Transverse colon (tissue), 4 donors: ENCODE measurements around the gene UBL4A. TPM values are rescaled to one million over a fixed set of nuclear protein-coding genes. Genes with fewer than 3 reads are reported as not detected.

Source experiments
- DNase-seq: peaks from one replicate; pipeline ENCODE4 v3.0.0-alpha.2; 2019
- H3K27ac ChIP-seq, 4 donors: fragments of 200-600 bp; sonication (generic); 2 replicates each; pipeline ENCODE4 v1.5.1; 2016 to 2018; ENCODE audit warnings: inconsistent platforms in 4 of 4
- H3K27me3 ChIP-seq: fragments of 200-600 bp; sonication (generic); 2 replicates; pipeline ENCODE4 v1.5.1; 2017; ENCODE audit warnings: inconsistent platforms
- H3K36me3 ChIP-seq, 4 donors: fragments of 200-600 bp; sonication (generic); 2 replicates each; pipeline ENCODE4 v1.5.1; 2017 to 2019; ENCODE audit warnings: inconsistent platforms in 4 of 4
- H3K4me1 ChIP-seq, 4 donors: fragments of 200-600 bp; sonication (generic); 2 replicates each; pipeline ENCODE4 v1.5.1; 2017 to 2020; ENCODE audit warnings: inconsistent platforms in 4 of 4
- H3K4me3 ChIP-seq, 4 donors: fragments of 200-600 bp; sonication (generic); 1 replicate in 1 of 4; 2 replicates in 3 of 4; pipeline versions ENCODE4 v1.5.1 to v1.6.1; 2017 to 2019; ENCODE audit warnings: inconsistent platforms in 4 of 4
- H3K9me3 ChIP-seq, 2 donors: fragments of 200-600 bp; sonication (generic); 2 replicates each; pipeline ENCODE4 v1.5.1; 2017 to 2019; ENCODE audit warnings: inconsistent platforms in 2 of 2
- EP300 ChIP-seq: sonication (generic); formaldehyde crosslinking; IDR thresholded peaks from one replicate; pipeline ENCODE4 v1.6.1; 2017; ENCODE audit warnings: antibody characterized with exemption, low read depth
- POLR2A ChIP-seq: fragments of 450-650 bp; IDR thresholded peaks from one replicate; pipeline ENCODE4 v1.6.1; 2016; ENCODE audit warnings: antibody characterized with exemption, mild to moderate bottlenecking, moderate library complexity
- POLR2AphosphoS5 ChIP-seq, 3 donors: sonication (generic); formaldehyde crosslinking; IDR thresholded peaks; one replicate each; pipeline ENCODE4 v1.6.1; 2016; ENCODE audit warnings: antibody characterized with exemption in 3 of 3
- WGBS, 2 donors: methylation state at CpG; one replicate each; pipeline ENCODE4 v1.1.5; 2018; ENCODE audit warnings: low coverage in 1 of 2; 5-methylcytosine and 5-hydroxymethylcytosine counted together
- in situ Hi-C, 4 donors: fragments of 200-750 bp; cut with MboI; loops; one replicate each; pipeline versions ENCODE4 v1.15.0 to v1.15.1; 2017; ENCODE audit warnings: low sequenced_read_pairs in 3 of 4, low pct_ligation_motif_present in 1 of 4, low pct_unique_long_range_greater_than_20kb in 1 of 4
- intact Hi-C: fragments of 100-400 bp; cut with DNase I; formaldehyde crosslinking; loops from one replicate; pipeline ENCODE4 v1.15.1; 2023; ENCODE audit warnings: low total_unique reads
- small RNA-seq, 4 donors: library from RNA; depleted of rRNA; stranded (forward); fragments of <200 nt; gene quantifications; one replicate each; pipeline ENCODE3, GENCODE V24; 2016
- total RNA-seq, 4 donors: library from RNA; depleted of rRNA; stranded (reverse); fragments of >200 nt; gene quantifications; one replicate each; pipeline ENCODE4 v1.1.0, GENCODE V29; 2016
- TF ChIP-seq, protein P1 (sequence below), 5 experiments: fragments of 200-600 bp in 3 of 5; fragments of 450-650 bp in 2 of 5; sonication (generic) in 3 of 5; IDR thresholded peaks; 1 replicate in 2 of 5; 2 replicates in 3 of 5; pipeline ENCODE4 v1.5.1; 2016 to 2017; ENCODE audit warnings: antibody characterized with exemption in 5 of 5, inconsistent platforms in 3 of 5, mild to moderate bottlenecking in 2 of 5, moderate library complexity in 1 of 5

The UBL4A gene
- total RNA-seq, 4 donors from 2014 or later, result 19.9 to 50.7 (median 42.7) TPM

GRCh38 chrX:154435171-154435733, 51.2 kb downstream of the UBL4A start:
- WGBS, 2 donors, result 88% methylated on average over 19 of the region's 19 CpGs; no CpG with 5 or more reads in 1 of the 2 donors
- in situ Hi-C loops, result no loop called here

DNA sequence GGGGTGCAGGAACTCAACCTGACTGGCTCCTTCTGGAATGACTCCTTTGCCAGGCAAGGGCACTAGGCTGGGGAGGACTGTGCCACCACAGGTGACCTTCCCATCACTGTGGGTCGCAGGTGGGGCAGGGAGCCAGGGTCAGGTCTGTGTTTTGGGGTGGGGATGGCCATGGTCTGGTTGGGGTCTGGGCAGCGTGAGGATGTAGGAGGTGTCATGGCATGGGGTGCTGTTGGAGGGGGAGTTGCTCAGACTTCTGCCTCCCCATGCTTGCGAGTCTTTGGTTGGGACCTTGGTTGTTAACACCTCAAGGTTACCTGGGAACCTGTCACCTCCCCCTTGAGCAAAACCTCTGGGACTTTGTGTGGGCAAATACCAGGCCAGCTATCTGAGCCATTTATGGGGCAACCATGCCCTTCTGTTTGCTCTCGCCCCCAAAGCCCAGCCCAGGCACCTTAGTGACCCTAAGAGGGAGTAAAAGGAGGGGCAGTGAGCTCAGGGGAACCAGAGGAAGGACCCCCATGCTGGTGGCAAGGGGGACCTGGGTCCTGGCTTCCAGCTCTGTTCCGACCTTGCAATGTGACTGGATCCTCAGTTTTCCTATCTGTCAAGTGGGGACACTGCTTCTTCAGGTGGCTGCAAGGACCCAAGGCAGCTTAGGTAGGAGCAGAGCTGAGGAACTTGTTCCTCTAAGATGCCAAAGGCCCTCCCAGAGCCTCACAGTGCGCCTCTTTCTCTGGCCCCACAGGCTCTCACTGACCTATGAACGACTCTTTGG, 51.8 kb downstream of the UBL4A start:
- no peaks in the 10 kb centered on the region for H3K36me3 ChIP-seq
- H3K9me3 ChIP-seq, result no peaks in the 10 kb centered on the region
- in situ Hi-C loops, result no loop called here
- H3K27ac ChIP-seq, result no peak overlapping the region
- H3K27me3 ChIP-seq, result no peaks in the 10 kb centered on the region
- intact Hi-C loops, result no loop called here
- TF ChIP-seq EP300, result no peak
- TF ChIP-seq, protein P1, sequence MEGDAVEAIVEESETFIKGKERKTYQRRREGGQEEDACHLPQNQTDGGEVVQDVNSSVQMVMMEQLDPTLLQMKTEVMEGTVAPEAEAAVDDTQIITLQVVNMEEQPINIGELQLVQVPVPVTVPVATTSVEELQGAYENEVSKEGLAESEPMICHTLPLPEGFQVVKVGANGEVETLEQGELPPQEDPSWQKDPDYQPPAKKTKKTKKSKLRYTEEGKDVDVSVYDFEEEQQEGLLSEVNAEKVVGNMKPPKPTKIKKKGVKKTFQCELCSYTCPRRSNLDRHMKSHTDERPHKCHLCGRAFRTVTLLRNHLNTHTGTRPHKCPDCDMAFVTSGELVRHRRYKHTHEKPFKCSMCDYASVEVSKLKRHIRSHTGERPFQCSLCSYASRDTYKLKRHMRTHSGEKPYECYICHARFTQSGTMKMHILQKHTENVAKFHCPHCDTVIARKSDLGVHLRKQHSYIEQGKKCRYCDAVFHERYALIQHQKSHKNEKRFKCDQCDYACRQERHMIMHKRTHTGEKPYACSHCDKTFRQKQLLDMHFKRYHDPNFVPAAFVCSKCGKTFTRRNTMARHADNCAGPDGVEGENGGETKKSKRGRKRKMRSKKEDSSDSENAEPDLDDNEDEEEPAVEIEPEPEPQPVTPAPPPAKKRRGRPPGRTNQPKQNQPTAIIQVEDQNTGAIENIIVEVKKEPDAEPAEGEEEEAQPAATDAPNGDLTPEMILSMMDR (IDR thresholded peaks at IDR 0.05), result no peak
- TF ChIP-seq POLR2AphosphoS5 (IDR thresholded peaks at IDR 0.05), result no peak
- TF ChIP-seq POLR2A, result no peak
- WGBS, 2 donors, result 81% methylated on average over 7 of the region's 7 CpGs; no CpG with 5 or more reads in 1 of the 2 donors
- peaks cover 3 to 22% (median 5%) of the 10 kb centered on the region in 4 donors for H3K4me1 ChIP-seq
- no peak overlapping the region for H3K4me3 ChIP-seq
- no peak for DNase-seq

More at GRCh38 chrX:154435171-154435733, 51.2 kb downstream of the UBL4A start:
- H3K27me3 ChIP-seq, result no peaks in the 10 kb centered on the region
- intact Hi-C loops, result no loop called here
- no peak overlapping the region for H3K27ac ChIP-seq
- no peaks in the 10 kb centered on the region for H3K36me3 ChIP-seq
- no peak for DNase-seq
- H3K9me3 ChIP-seq, result no peaks in the 10 kb centered on the region
- H3K4me1 ChIP-seq, result peaks cover 3 to 16% (median 5%) of the 10 kb centered on the region in 4 donors
- H3K4me3 ChIP-seq, result no peak overlapping the region
- TF ChIP-seq, protein P1 (IDR thresholded peaks at IDR 0.05), result no peak
- no peak for TF ChIP-seq POLR2A
- no peak for TF ChIP-seq POLR2AphosphoS5 (IDR thresholded peaks at IDR 0.05)
- TF ChIP-seq EP300, result no peak

Small RNA genes lying within 50 kb of the gene (small RNA-seq; reads per million reads assigned to genes)
- gene MIR6858 (0 to 0.56 (median 0.39) reads per million in 4 donors), gene RN7SL697P (0 reads per million in 4 donors)

Other genes with a start within 250 kb of the UBL4A start
- gene OPN1MW3, start 229.0 kb downstream of the UBL4A start, total RNA-seq, result not detected
- gene TEX28, start 191.5 kb downstream of the UBL4A start, total RNA-seq, result not detected
- not detected for gene TKTL1, start 190.8 kb downstream of the UBL4A start, total RNA-seq
- gene FLNA, start 112.0 kb downstream of the UBL4A start, total RNA-seq, result 1,000 to 10,000 TPM in 2 of 4 donors, 100 to 1,000 TPM in 2; 632 to 3,163 (median 1,262) TPM
- gene EMD, start 107.3 kb downstream of the UBL4A start, total RNA-seq, result 10 to 100 TPM; 27.3 to 89.8 (median 55.5) TPM
- 1,000 to 10,000 TPM; 1,352 to 4,861 (median 3,415) TPM for gene RPL10, start 88.2 kb downstream of the UBL4A start, total RNA-seq
- 100 to 1,000 TPM in 1 of 4 donors, 10 to 100 TPM in 3; 15.9 to 156 (median 36.9) TPM for gene DNASE1L1, start 77.4 kb downstream of the UBL4A start, total RNA-seq
- gene TAFAZZIN, start 75.1 kb downstream of the UBL4A start, total RNA-seq, result 100 to 1,000 TPM in 2 of 4 donors, 10 to 100 TPM in 2; 46.7 to 495 (median 101) TPM
- 100 to 1,000 TPM in 1 of 4 donors, 10 to 100 TPM in 3; 26.5 to 118 (median 61.7) TPM for gene ATP6AP1, start 57.9 kb downstream of the UBL4A start, total RNA-seq
- gene GDI1, start 49.5 kb downstream of the UBL4A start, total RNA-seq, result 100 to 1,000 TPM in 3 of 4 donors, 10 to 100 TPM in 1; 86.6 to 173 (median 119) TPM
- 100 to 1,000 TPM in 1 of 4 donors, 10 to 100 TPM in 3; 39.9 to 130 (median 52.0) TPM for gene FAM50A, start 42.5 kb downstream of the UBL4A start, total RNA-seq
- 100 to 1,000 TPM in 1 of 4 donors, 10 to 100 TPM in 3; 17.3 to 128 (median 52.8) TPM for gene PLXNA3, start 28.3 kb downstream of the UBL4A start, total RNA-seq
- 10 to 100 TPM in 2 of 4 donors, 1 to 10 TPM in 1, not detected in 1; 3.0 to 28.4 (median 23.3) TPM for gene LAGE3, start 7.3 kb downstream of the UBL4A start, total RNA-seq
- 100 to 1,000 TPM in 1 of 4 donors, 10 to 100 TPM in 3; 26.7 to 117 (median 34.4) TPM for gene SLC10A3, start 4.0 kb upstream of the UBL4A start, total RNA-seq
- 100 to 1,000 TPM in 1 of 4 donors, 10 to 100 TPM in 3; 62.7 to 112 (median 72.5) TPM for gene FAM3A, start 29.6 kb upstream of the UBL4A start, total RNA-seq
- 10 to 100 TPM in 3 of 4 donors, 1 to 10 TPM in 1; 7.4 to 24.4 (median 19.3) TPM for gene G6PD, start 60.2 kb upstream of the UBL4A start, total RNA-seq
- 10 to 100 TPM; 12.2 to 61.1 (median 25.1) TPM for gene IKBKG, start 61.0 kb upstream of the UBL4A start, total RNA-seq
- gene CTAG1A, start 98.5 kb upstream of the UBL4A start, total RNA-seq, result not detected
- not detected for gene CTAG1B, start 132.7 kb upstream of the UBL4A start, total RNA-seq
- gene CTAG2, start 167.0 kb upstream of the UBL4A start, total RNA-seq, result not detected